Activated T-helper 17 cell treated with anti-CD3 and anti-CD28 coated beads, Interleukin-2, amount 50 U/mL, for 72 hours (primary cell): ENCODE results near the gene C5orf47. TPM values are rescaled to one million over a fixed set of nuclear protein-coding genes. Genes with fewer than 3 reads are reported as not detected.

Experiments used
- ATAC-seq: fragments of 150-1000 bp; cut with Tn5 transposase; replicated peaks from 2 replicates; pipeline ENCODE4 v1.10.0; 2021; ENCODE audit warnings: mild to moderate bottlenecking, moderate library complexity
- H3K27ac Mint-ChIP-seq: one replicate; pipeline ENCODE4 v1.8.0; 2022; ENCODE audit warnings: mixed read lengths
- H3K27me3 Mint-ChIP-seq: one replicate; pipeline ENCODE4 v1.8.0; 2022; ENCODE audit warnings: mixed read lengths
- H3K36me3 Mint-ChIP-seq: one replicate; pipeline ENCODE4 v1.8.0; 2022; ENCODE audit warnings: low read depth, mild to moderate bottlenecking, mixed read lengths
- H3K4me1 Mint-ChIP-seq: one replicate; pipeline ENCODE4 v1.8.0; 2022; ENCODE audit warnings: mixed read lengths
- H3K4me3 Mint-ChIP-seq: one replicate; pipeline ENCODE4 v1.8.0; 2022; ENCODE audit warnings: mild to moderate bottlenecking, mixed read lengths
- H3K9me3 Mint-ChIP-seq: one replicate; pipeline ENCODE4 v1.8.0; 2022; ENCODE audit warnings: mixed read lengths
- total RNA-seq, 2 donors: library from RNA; stranded (reverse); gene quantifications; one replicate each; pipeline ENCODE4 v1.2.3, GENCODE V29; 2022

The C5orf47 gene
- total RNA-seq, 2 donors from 2014 or later: not detected

- H3K9me3 Mint-ChIP-seq: no peaks in the 10 kb centered on the region
- no peak overlapping the region for H3K27ac Mint-ChIP-seq
- H3K36me3 Mint-ChIP-seq: peaks cover 8% of the 10 kb centered on the region
- H3K4me1 Mint-ChIP-seq: no peaks in the 10 kb centered on the region
- ATAC-seq: no peak
- H3K4me3 Mint-ChIP-seq: no peak overlapping the region
- H3K27me3 Mint-ChIP-seq: no peaks in the 10 kb centered on the region
Observed at GRCh38 chr5:173963182-173963838, 25.7 kb upstream of the C5orf47 start.

- no peaks in the 10 kb centered on the region for H3K9me3 Mint-ChIP-seq
- no peak overlapping the region for H3K4me3 Mint-ChIP-seq
- ATAC-seq: no peak
- no peaks in the 10 kb centered on the region for H3K27me3 Mint-ChIP-seq
- H3K4me1 Mint-ChIP-seq: no peaks in the 10 kb centered on the region
- H3K36me3 Mint-ChIP-seq: peaks cover 8% of the 10 kb centered on the region
- no peak overlapping the region for H3K27ac Mint-ChIP-seq
Observed at GRCh38 chr5:173963867-173964441, 25.0 kb upstream of the C5orf47 start.

- Mint-ChIP-seq H3K27me3 (no peaks in the 10 kb centered on the region), H3K4me3 (no peak overlapping the region), H3K4me1 (no peaks in the 10 kb centered on the region), H3K27ac (peak overlapping the region; percentile 25), H3K9me3 (no peaks in the 10 kb centered on the region), H3K36me3 (peaks cover 8% of the 10 kb centered on the region)
- no peak for ATAC-seq
Observed at GRCh38 chr5:173964506-173964905, 24.5 kb upstream of the C5orf47 start.

GRCh38 chr5:173967241-173967640, 21.7 kb upstream of the C5orf47 start:
- ATAC-seq: no peak
- H3K9me3 Mint-ChIP-seq: no peaks in the 10 kb centered on the region
- no peak overlapping the region for H3K4me3 Mint-ChIP-seq
- H3K4me1 Mint-ChIP-seq: no peaks in the 10 kb centered on the region
- no peak overlapping the region for H3K27ac Mint-ChIP-seq
- peaks cover 8% of the 10 kb centered on the region for H3K27me3 Mint-ChIP-seq
- H3K36me3 Mint-ChIP-seq: no peaks in the 10 kb centered on the region

GRCh38 chr5:173968154-173968797, 20.7 kb upstream of the C5orf47 start:
- no peak for ATAC-seq
- no peaks in the 10 kb centered on the region for H3K36me3 Mint-ChIP-seq
- H3K27ac Mint-ChIP-seq: no peak overlapping the region
- H3K4me3 Mint-ChIP-seq: no peak overlapping the region
- H3K9me3 Mint-ChIP-seq: no peaks in the 10 kb centered on the region
- H3K27me3 Mint-ChIP-seq: peaks cover 8% of the 10 kb centered on the region
- H3K4me1 Mint-ChIP-seq: no peaks in the 10 kb centered on the region

- Mint-ChIP-seq H3K36me3 (no peaks in the 10 kb centered on the region), H3K27ac (no peak overlapping the region), H3K9me3 (no peaks in the 10 kb centered on the region), H3K27me3 (peaks cover 8% of the 10 kb centered on the region), H3K4me3 (no peak overlapping the region), H3K4me1 (peaks cover 3% of the 10 kb centered on the region)
- no peak for ATAC-seq
Observed at GRCh38 chr5:173969167-173970049, 19.6 kb upstream of the C5orf47 start.

GRCh38 chr5:173970878-173971650, 17.9 kb upstream of the C5orf47 start:
- H3K27ac Mint-ChIP-seq: no peak overlapping the region
- H3K4me3 Mint-ChIP-seq: no peak overlapping the region
- H3K27me3 Mint-ChIP-seq: peaks cover 8% of the 10 kb centered on the region
- no peak for ATAC-seq
- H3K9me3 Mint-ChIP-seq: no peaks in the 10 kb centered on the region
- peaks cover 3% of the 10 kb centered on the region for H3K4me1 Mint-ChIP-seq
- H3K36me3 Mint-ChIP-seq: no peaks in the 10 kb centered on the region

- Mint-ChIP-seq H3K9me3 (no peaks in the 10 kb centered on the region), H3K36me3 (no peaks in the 10 kb centered on the region), H3K27me3 (peaks cover 8% of the 10 kb centered on the region)
Observed at GRCh38 chr5:173971681-173972345, 17.2 kb upstream of the C5orf47 start.

GRCh38 chr5:173972607-173972924, 16.4 kb upstream of the C5orf47 start:
- Mint-ChIP-seq H3K4me3 (peak overlapping the region; percentile 77), H3K9me3 (no peaks in the 10 kb centered on the region)

More at GRCh38 chr5:173971681-173972345, 17.2 kb upstream of the C5orf47 start:
- no peak overlapping the region for H3K27ac Mint-ChIP-seq
- no peak overlapping the region for H3K4me3 Mint-ChIP-seq
- ATAC-seq: no peak
- H3K4me1 Mint-ChIP-seq: peaks cover 3% of the 10 kb centered on the region

GRCh38 chr5:173972925-173973615, 15.9 kb upstream of the C5orf47 start:
- peak overlapping the region; percentile 59 for H3K27ac Mint-ChIP-seq
- peak; percentile 83 for ATAC-seq

More at GRCh38 chr5:173972607-173972924, 16.4 kb upstream of the C5orf47 start:
- Mint-ChIP-seq H3K36me3 (no peaks in the 10 kb centered on the region), H3K27me3 (peaks cover 8% of the 10 kb centered on the region), H3K27ac (no peak overlapping the region), H3K4me1 (peaks cover 3% of the 10 kb centered on the region)
- ATAC-seq: no peak

GRCh38 chr5:173973616-173973969, 15.4 kb upstream of the C5orf47 start:
- peaks cover 11% of the 10 kb centered on the region for H3K27me3 Mint-ChIP-seq
- H3K4me3 Mint-ChIP-seq: peak overlapping the region; percentile 77
- H3K9me3 Mint-ChIP-seq: no peaks in the 10 kb centered on the region
- H3K36me3 Mint-ChIP-seq: no peaks in the 10 kb centered on the region
- peak; percentile 64 for ATAC-seq
- peaks cover 3% of the 10 kb centered on the region for H3K4me1 Mint-ChIP-seq
- peak overlapping the region; percentile 59 for H3K27ac Mint-ChIP-seq

More at GRCh38 chr5:173972925-173973615, 15.9 kb upstream of the C5orf47 start:
- Mint-ChIP-seq H3K4me3 (peak overlapping the region; percentile 77), H3K36me3 (no peaks in the 10 kb centered on the region), H3K4me1 (peaks cover 3% of the 10 kb centered on the region), H3K9me3 (no peaks in the 10 kb centered on the region), H3K27me3 (peaks cover 8% of the 10 kb centered on the region)

GRCh38 chr5:173974688-173975239, 14.2 kb upstream of the C5orf47 start:
- Mint-ChIP-seq H3K36me3 (no peaks in the 10 kb centered on the region), H3K27me3 (peaks cover 18% of the 10 kb centered on the region), H3K9me3 (no peaks in the 10 kb centered on the region), H3K27ac (no peak overlapping the region), H3K4me1 (peaks cover 3% of the 10 kb centered on the region), H3K4me3 (no peak overlapping the region)
- no peak for ATAC-seq
